Parathyroid adenoma (tissue), 2 donors: ENCODE data around the gene SPEN.
"Not testable (repeated sequence)": the region's sequence is repeated elsewhere in the genome, so short reads cannot be mapped to it uniquely, and the experiment has no call there.

Experiments
- H2AFZ ChIP-seq: fragments of 300-600 bp; sonication (generic); one replicate; pipeline ENCODE4 v1.7.0; 2017; ENCODE audit warnings: antibody characterized with exemption, mild to moderate bottlenecking
- H3K27ac ChIP-seq: fragments of 300-600 bp; sonication (generic); one replicate; pipeline ENCODE4 v1.7.0; 2017
- H3K27me3 ChIP-seq: fragments of 300-600 bp; sonication (generic); one replicate; pipeline ENCODE4 v1.7.0; 2017; ENCODE audit warnings: low read length; ENCODE audit not compliant: control insufficient read depth, insufficient read depth
- H3K36me3 ChIP-seq: fragments of 300-600 bp; sonication (generic); one replicate; pipeline ENCODE4 v1.7.0; 2017; ENCODE audit warnings: low read length; ENCODE audit not compliant: control insufficient read depth, insufficient read depth
- H3K4me1 ChIP-seq: fragments of 300-600 bp; sonication (generic); one replicate; pipeline ENCODE4 v1.7.0; 2017; ENCODE audit warnings: control low read depth
- H3K4me2 ChIP-seq: fragments of 300-600 bp; sonication (generic); one replicate; pipeline ENCODE4 v1.7.0; 2017; ENCODE audit warnings: low read length
- H3K4me3 ChIP-seq: fragments of 300-600 bp; sonication (generic); one replicate; pipeline ENCODE4 v1.7.0; 2017; ENCODE audit warnings: low read depth, low read length
- H3K79me2 ChIP-seq: fragments of 300-600 bp; sonication (generic); one replicate; pipeline ENCODE4 v1.7.0; 2017; ENCODE audit warnings: control low read depth
- H3K9ac ChIP-seq: fragments of 300-600 bp; sonication (generic); one replicate; pipeline ENCODE4 v1.7.0; 2017; ENCODE audit warnings: mild to moderate bottlenecking
- H3K9me3 ChIP-seq: fragments of 300-600 bp; sonication (generic); one replicate; pipeline ENCODE4 v1.7.0; 2017; ENCODE audit warnings: low read length; ENCODE audit not compliant: control insufficient read depth
- CTCF ChIP-seq: fragments of 300-600 bp; sonication (generic); IDR thresholded peaks from one replicate; pipeline ENCODE4 v1.7.0; 2017; ENCODE audit warnings: antibody characterized with exemption, mild to moderate bottlenecking
- donor health status: primary hyperparathyroidism.

Gene SPEN

GRCh38 chr1:15810073-15810472 is 37.4 kb upstream of the SPEN start:
- no peak for TF ChIP-seq CTCF
- Histone ChIP-seq H3K4me2 (no peak overlapping the region), H3K4me1 (no peaks in the 10 kb centered on the region), H3K27me3 (no peaks in the 10 kb centered on the region), H3K9ac (no peak overlapping the region), H3K9me3 (no peaks in the 10 kb centered on the region), H3K27ac (no peak overlapping the region), H3K36me3 (no peaks in the 10 kb centered on the region), H3K79me2 (no peaks in the 10 kb centered on the region), H2AFZ (no peak overlapping the region), H3K4me3 (no peak overlapping the region)

- TF ChIP-seq CTCF: no peak
- H3K9me3 ChIP-seq: no peaks in the 10 kb centered on the region
These were observed 30.8 kb upstream of the SPEN start for GRCh38 chr1:15816674-15817073.

GRCh38 chr1:15820478-15820877 is 27.0 kb upstream of the SPEN start:
- H3K4me3 ChIP-seq: no peak overlapping the region
- H3K27ac ChIP-seq: no peak overlapping the region
- no peak overlapping the region for H3K9ac ChIP-seq
- H3K79me2 ChIP-seq: no peaks in the 10 kb centered on the region
- no peak overlapping the region for H3K4me2 ChIP-seq
- no peaks in the 10 kb centered on the region for H3K27me3 ChIP-seq
- H3K9me3 ChIP-seq: no peaks in the 10 kb centered on the region
- TF ChIP-seq CTCF: no peak
- no peaks in the 10 kb centered on the region for H3K36me3 ChIP-seq
- H3K4me1 ChIP-seq: no peaks in the 10 kb centered on the region
- H2AFZ ChIP-seq: no peak overlapping the region

More at GRCh38 chr1:15816674-15817073, 30.8 kb upstream of the SPEN start:
- H3K4me2 ChIP-seq: no peak overlapping the region
- no peaks in the 10 kb centered on the region for H3K36me3 ChIP-seq
- H3K27ac ChIP-seq: no peak overlapping the region
- no peaks in the 10 kb centered on the region for H3K79me2 ChIP-seq
- no peaks in the 10 kb centered on the region for H3K27me3 ChIP-seq
- no peak overlapping the region for H3K4me3 ChIP-seq
- H2AFZ ChIP-seq: no peak overlapping the region
- H3K9ac ChIP-seq: no peak overlapping the region
- H3K4me1 ChIP-seq: no peaks in the 10 kb centered on the region

GRCh38 chr1:15825800-15826199 is 21.7 kb upstream of the SPEN start:
- Histone ChIP-seq H3K4me2 (peak overlapping the region; percentile 9), H3K79me2 (no peaks in the 10 kb centered on the region), H3K36me3 (no peaks in the 10 kb centered on the region), H2AFZ (peak overlapping the region; percentile 38), H3K4me1 (no peaks in the 10 kb centered on the region), H3K9me3 (no peaks in the 10 kb centered on the region), H3K27ac (peak overlapping the region; percentile 42), H3K9ac (no peak overlapping the region), H3K27me3 (no peaks in the 10 kb centered on the region), H3K4me3 (no peak overlapping the region)
- no peak for TF ChIP-seq CTCF

- H3K27me3 ChIP-seq: no peaks in the 10 kb centered on the region
- no peak overlapping the region for H3K27ac ChIP-seq
- no peaks in the 10 kb centered on the region for H3K4me1 ChIP-seq
These were observed 20.5 kb upstream of the SPEN start for GRCh38 chr1:15826810-15827507.

GRCh38 chr1:15827567-15827966 is 19.9 kb upstream of the SPEN start:
- H3K27ac ChIP-seq, H3K27me3 ChIP-seq, H3K36me3 ChIP-seq, H3K9ac ChIP-seq, H3K79me2 ChIP-seq, H3K4me3 ChIP-seq, H3K4me1 ChIP-seq, H2AFZ ChIP-seq, H3K9me3 ChIP-seq, H3K4me2 ChIP-seq: not testable (repeated sequence)

More at GRCh38 chr1:15826810-15827507, 20.5 kb upstream of the SPEN start:
- no peak overlapping the region for H3K4me2 ChIP-seq
- no peaks in the 10 kb centered on the region for H3K36me3 ChIP-seq
- H3K9me3 ChIP-seq: no peaks in the 10 kb centered on the region
- no peak overlapping the region for H3K9ac ChIP-seq
- no peaks in the 10 kb centered on the region for H3K79me2 ChIP-seq
- H2AFZ ChIP-seq: no peak overlapping the region
- H3K4me3 ChIP-seq: no peak overlapping the region
- no peak for TF ChIP-seq CTCF

GRCh38 chr1:15828931-15829330 is 18.6 kb upstream of the SPEN start:
- not testable (repeated sequence) for H3K27me3 ChIP-seq, H3K4me2 ChIP-seq, H3K27ac ChIP-seq, H3K9me3 ChIP-seq, H3K9ac ChIP-seq, H3K36me3 ChIP-seq, H2AFZ ChIP-seq, H3K79me2 ChIP-seq, H3K4me3 ChIP-seq, H3K4me1 ChIP-seq
